H1 (cell line): ENCODE data around the gene DND1. TPM values are rescaled to one million over a fixed set of nuclear protein-coding genes. Genes with fewer than 3 reads are reported as not detected.

Source experiments
- ASH2L ChIP-seq: fragments of 200-600, 300-600 bp; sonication (generic); IDR thresholded peaks from one replicate; pipeline ENCODE4 v1.7.1; 2017; ENCODE audit warnings: low read length
- BRCA1 ChIP-seq: IDR thresholded peaks from 2 replicates; pipeline ENCODE4 v1.6.1; 2012; ENCODE audit warnings: low read depth, low read length, improper control_type of control experiment
- CBX8 ChIP-seq: fragments of 300-800, 300-1000 bp; sonication (generic); IDR thresholded peaks from 2 replicates; pipeline ENCODE4 v1.7.1; 2016; ENCODE audit warnings: low read depth, low read length, borderline replicate concordance
- FOSL1 ChIP-seq: IDR thresholded peaks from 2 replicates; pipeline ENCODE4 v1.6.1; 2011; ENCODE audit warnings: mild to moderate bottlenecking, low read depth, low read length, moderate library complexity; ENCODE audit not compliant: insufficient read depth
- HDAC6 ChIP-seq: IDR thresholded peaks from one replicate; pipeline ENCODE4 v1.7.1; 2012; ENCODE audit warnings: low read depth, mild to moderate bottlenecking, inconsistent platforms, low read length, moderate library complexity
- POLR2AphosphoS5 ChIP-seq: IDR thresholded peaks from 2 replicates; pipeline ENCODE4 v1.6.1; 2011; ENCODE audit warnings: low read depth, low read length
- RAD21 ChIP-seq, 2 experiments: IDR thresholded peaks in 1 of 2; conservative IDR thresholded peaks in 1 of 2; 2 replicates each; pipeline ENCODE4 v1.6.1; 2011; ENCODE audit warnings: low read depth in 2 of 2, low read length in 2 of 2, improper control_type of control experiment in 1 of 2, inconsistent platforms in 1 of 2, mild to moderate bottlenecking in 1 of 2, moderate library complexity in 1 of 2
- RXRA ChIP-seq: IDR thresholded peaks from 2 replicates; pipeline ENCODE4 v1.6.1; 2011; ENCODE audit warnings: low read depth, mild to moderate bottlenecking, low read length, moderate library complexity; ENCODE audit not compliant: insufficient read depth
- SUZ12 ChIP-seq: fragments of 200-600 bp; sonication (generic); IDR thresholded peaks from 2 replicates; pipeline ENCODE4 v1.6.1; 2012; ENCODE audit warnings: mild to moderate bottlenecking, inconsistent platforms, low read length, moderate library complexity, mixed read lengths
- YY1 ChIP-seq: IDR thresholded peaks from 2 replicates; pipeline ENCODE4 v1.6.1; 2011; ENCODE audit warnings: low read depth, mild to moderate bottlenecking, low read length
- polyA plus RNA-seq, 7 experiments: library from polyadenylated mRNA; depleted of rRNA in 3 of 7; stranded (reverse) in 5 of 7; unstranded in 2 of 7; fragments of >200 nt in 5 of 7; fragments of 200-250 nt in 2 of 7; gene quantifications; 1 replicate in 5 of 7; 2 replicates in 1 of 7; 4 replicates in 1 of 7; pipeline versions ENCODE4 v1.2.1 to v1.2.3, GENCODE V29; 2011 to 2013; ENCODE audit warnings: missing spikeins in 2 of 7, mixed read lengths in 2 of 7
- total RNA-seq: library from RNA; stranded (reverse); fragmentation: NEBNext Ultra II Directional; extraction: Animal tissue kit (Norgen Biotek cat#: 25700); gene quantifications from 2 replicates; pipeline ENCODE4 v1.2.1, GENCODE V29; 2021
- TF ChIP-seq, protein P1 (sequence below): fragments of 300-600 bp; sonication (generic); IDR thresholded peaks from 2 replicates; pipeline ENCODE4 v1.7.1; 2012; ENCODE audit warnings: low read length, moderate library complexity, mild to moderate bottlenecking, inconsistent platforms; ENCODE audit not compliant: insufficient replicate concordance

The DND1 gene
- total and polyA plus RNA-seq, 2 of the 8 experiments (the other 6 are each of a cell fraction or from before 2014, with no cell fraction given), result 0.41 to 2.1 TPM

DNA sequence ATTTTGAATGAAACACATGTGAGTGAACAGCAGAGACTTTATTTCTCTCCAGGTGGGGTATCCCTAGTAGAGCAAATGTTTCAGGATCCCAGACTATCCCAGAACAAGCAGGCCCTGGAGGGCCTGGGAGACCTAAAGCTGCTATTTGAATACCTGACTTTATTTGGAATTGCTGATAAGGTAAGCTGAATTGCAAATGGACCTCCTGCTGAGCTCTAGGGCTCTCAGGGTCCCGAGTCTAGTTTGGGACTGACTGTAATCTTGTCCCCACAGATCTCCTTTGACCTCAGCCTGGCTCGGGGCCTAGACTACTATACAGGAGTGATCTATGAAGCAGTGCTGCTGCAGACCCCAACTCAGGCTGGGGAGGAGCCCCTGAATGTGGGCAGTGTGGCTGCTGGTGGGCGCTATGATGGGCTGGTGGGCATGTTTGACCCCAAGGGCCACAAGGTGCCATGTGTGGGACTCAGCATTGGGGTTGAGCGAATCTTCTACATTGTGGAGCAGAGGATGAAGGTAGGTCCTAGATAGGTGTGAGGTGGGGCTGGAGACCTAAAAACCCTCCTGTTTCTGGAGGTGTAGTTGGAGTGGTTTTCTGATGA is 23.6 kb upstream of the DND1 start (continued):
- TF ChIP-seq, protein P1, sequence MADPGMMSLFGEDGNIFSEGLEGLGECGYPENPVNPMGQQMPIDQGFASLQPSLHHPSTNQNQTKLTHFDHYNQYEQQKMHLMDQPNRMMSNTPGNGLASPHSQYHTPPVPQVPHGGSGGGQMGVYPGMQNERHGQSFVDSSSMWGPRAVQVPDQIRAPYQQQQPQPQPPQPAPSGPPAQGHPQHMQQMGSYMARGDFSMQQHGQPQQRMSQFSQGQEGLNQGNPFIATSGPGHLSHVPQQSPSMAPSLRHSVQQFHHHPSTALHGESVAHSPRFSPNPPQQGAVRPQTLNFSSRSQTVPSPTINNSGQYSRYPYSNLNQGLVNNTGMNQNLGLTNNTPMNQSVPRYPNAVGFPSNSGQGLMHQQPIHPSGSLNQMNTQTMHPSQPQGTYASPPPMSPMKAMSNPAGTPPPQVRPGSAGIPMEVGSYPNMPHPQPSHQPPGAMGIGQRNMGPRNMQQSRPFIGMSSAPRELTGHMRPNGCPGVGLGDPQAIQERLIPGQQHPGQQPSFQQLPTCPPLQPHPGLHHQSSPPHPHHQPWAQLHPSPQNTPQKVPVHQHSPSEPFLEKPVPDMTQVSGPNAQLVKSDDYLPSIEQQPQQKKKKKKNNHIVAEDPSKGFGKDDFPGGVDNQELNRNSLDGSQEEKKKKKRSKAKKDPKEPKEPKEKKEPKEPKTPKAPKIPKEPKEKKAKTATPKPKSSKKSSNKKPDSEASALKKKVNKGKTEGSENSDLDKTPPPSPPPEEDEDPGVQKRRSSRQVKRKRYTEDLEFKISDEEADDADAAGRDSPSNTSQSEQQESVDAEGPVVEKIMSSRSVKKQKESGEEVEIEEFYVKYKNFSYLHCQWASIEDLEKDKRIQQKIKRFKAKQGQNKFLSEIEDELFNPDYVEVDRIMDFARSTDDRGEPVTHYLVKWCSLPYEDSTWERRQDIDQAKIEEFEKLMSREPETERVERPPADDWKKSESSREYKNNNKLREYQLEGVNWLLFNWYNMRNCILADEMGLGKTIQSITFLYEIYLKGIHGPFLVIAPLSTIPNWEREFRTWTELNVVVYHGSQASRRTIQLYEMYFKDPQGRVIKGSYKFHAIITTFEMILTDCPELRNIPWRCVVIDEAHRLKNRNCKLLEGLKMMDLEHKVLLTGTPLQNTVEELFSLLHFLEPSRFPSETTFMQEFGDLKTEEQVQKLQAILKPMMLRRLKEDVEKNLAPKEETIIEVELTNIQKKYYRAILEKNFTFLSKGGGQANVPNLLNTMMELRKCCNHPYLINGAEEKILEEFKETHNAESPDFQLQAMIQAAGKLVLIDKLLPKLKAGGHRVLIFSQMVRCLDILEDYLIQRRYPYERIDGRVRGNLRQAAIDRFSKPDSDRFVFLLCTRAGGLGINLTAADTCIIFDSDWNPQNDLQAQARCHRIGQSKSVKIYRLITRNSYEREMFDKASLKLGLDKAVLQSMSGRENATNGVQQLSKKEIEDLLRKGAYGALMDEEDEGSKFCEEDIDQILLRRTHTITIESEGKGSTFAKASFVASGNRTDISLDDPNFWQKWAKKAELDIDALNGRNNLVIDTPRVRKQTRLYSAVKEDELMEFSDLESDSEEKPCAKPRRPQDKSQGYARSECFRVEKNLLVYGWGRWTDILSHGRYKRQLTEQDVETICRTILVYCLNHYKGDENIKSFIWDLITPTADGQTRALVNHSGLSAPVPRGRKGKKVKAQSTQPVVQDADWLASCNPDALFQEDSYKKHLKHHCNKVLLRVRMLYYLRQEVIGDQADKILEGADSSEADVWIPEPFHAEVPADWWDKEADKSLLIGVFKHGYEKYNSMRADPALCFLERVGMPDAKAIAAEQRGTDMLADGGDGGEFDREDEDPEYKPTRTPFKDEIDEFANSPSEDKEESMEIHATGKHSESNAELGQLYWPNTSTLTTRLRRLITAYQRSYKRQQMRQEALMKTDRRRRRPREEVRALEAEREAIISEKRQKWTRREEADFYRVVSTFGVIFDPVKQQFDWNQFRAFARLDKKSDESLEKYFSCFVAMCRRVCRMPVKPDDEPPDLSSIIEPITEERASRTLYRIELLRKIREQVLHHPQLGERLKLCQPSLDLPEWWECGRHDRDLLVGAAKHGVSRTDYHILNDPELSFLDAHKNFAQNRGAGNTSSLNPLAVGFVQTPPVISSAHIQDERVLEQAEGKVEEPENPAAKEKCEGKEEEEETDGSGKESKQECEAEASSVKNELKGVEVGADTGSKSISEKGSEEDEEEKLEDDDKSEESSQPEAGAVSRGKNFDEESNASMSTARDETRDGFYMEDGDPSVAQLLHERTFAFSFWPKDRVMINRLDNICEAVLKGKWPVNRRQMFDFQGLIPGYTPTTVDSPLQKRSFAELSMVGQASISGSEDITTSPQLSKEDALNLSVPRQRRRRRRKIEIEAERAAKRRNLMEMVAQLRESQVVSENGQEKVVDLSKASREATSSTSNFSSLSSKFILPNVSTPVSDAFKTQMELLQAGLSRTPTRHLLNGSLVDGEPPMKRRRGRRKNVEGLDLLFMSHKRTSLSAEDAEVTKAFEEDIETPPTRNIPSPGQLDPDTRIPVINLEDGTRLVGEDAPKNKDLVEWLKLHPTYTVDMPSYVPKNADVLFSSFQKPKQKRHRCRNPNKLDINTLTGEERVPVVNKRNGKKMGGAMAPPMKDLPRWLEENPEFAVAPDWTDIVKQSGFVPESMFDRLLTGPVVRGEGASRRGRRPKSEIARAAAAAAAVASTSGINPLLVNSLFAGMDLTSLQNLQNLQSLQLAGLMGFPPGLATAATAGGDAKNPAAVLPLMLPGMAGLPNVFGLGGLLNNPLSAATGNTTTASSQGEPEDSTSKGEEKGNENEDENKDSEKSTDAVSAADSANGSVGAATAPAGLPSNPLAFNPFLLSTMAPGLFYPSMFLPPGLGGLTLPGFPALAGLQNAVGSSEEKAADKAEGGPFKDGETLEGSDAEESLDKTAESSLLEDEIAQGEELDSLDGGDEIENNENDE, result no peak
- TF ChIP-seq BRCA1, result no peak
- TF ChIP-seq POLR2AphosphoS5, result no peak
- no peak for TF ChIP-seq CBX8
- no peak for TF ChIP-seq RXRA
- no peak for TF ChIP-seq SUZ12
- TF ChIP-seq FOSL1, result no peak
- no peak for TF ChIP-seq HDAC6
- TF ChIP-seq YY1, result no peak
- TF ChIP-seq RAD21 (IDR thresholded peaks at IDR 0.05 in 1 of 2, conservative IDR thresholded peaks at IDR 0.05 in 1 of 2; ENCODE audit: low read depth in 2 of 2, low read length in 2 of 2), result no peak
- TF ChIP-seq ASH2L, result no peak
